GM12892 (cell line): ENCODE measurements around the gene FABP6.
"Not testable (repeated sequence)": the region's sequence is repeated elsewhere in the genome, so short reads cannot be mapped to it uniquely, and the experiment has no call there.

ENCODE experiments used
- POLR2A ChIP-seq: IDR thresholded peaks from 2 replicates; pipeline ENCODE4 v1.6.1; 2011; ENCODE audit warnings: low read depth, low read length, control low read depth
- POLR2AphosphoS5 ChIP-seq: IDR thresholded peaks from 2 replicates; pipeline ENCODE4 v1.6.1; 2011; ENCODE audit warnings: low read depth, low read length, control low read depth
- TAF1 ChIP-seq: IDR thresholded peaks from 2 replicates; pipeline ENCODE4 v1.6.1; 2011; ENCODE audit warnings: low read depth, mild to moderate bottlenecking, control low read depth, low read length, borderline replicate concordance

DNA sequence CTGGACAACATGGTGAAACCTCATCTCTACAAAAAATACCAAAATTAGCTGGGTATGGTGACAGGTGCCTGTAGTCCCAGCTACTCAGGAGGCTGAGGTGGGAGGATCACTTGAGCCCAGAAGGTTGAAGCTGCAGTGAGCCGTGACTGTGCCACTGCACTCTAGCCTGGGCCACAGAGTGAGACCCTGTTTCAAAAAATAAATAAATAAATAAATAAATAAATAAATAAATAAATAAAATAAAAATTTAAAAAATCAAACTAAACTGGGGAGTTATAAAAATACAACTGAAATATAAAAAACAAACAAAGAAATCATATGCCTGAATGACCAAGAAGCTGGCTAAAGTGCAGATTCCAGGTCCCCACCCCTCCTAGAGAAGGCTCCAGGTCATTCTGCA lies 20.3 kb downstream of the FABP6 start:
- not testable (repeated sequence) for TF ChIP-seq TAF1, POLR2A, POLR2AphosphoS5
